Lung (tissue), 12 donors: ENCODE results near the gene TAGLN. TPM values are rescaled to one million over a fixed set of nuclear protein-coding genes. Genes with fewer than 3 reads are reported as not detected.
"Not testable (repeated sequence)": the region's sequence is repeated elsewhere in the genome, so short reads cannot be mapped to it uniquely, and the experiment has no call there.

Experiments used
- ATAC-seq: fragments of 200-7000 bp; cut with Tn5 transposase; one replicate; pipeline ENCODE4 v1.9.1; 2020; ENCODE audit warnings: moderate number of reproducible peaks; ENCODE audit not compliant: insufficient read depth, low FRiP score
- DNase-seq, 3 donors: peaks; one replicate each; pipeline ENCODE4 v3.0.0-alpha.2; 2013 to 2017
- H3K27ac ChIP-seq, 2 donors: one replicate each; pipeline ENCODE4 v1.5.1; 2013; ENCODE audit warnings: mild to moderate bottlenecking in 2 of 2, moderate library complexity in 2 of 2, control low read depth in 1 of 2, inconsistent platforms in 1 of 2, low read depth in 1 of 2, low read length in 1 of 2
- H3K27me3 ChIP-seq, 3 donors: one replicate each; pipeline ENCODE4 v1.5.1; 2013; ENCODE audit warnings: low read length in 2 of 3; ENCODE audit not compliant: control insufficient read depth in 3 of 3, insufficient read depth in 3 of 3
- H3K36me3 ChIP-seq, 4 donors: one replicate each; pipeline ENCODE4 v1.5.1; 2013; ENCODE audit warnings: low read length in 4 of 4, mild to moderate bottlenecking in 1 of 4, moderate library complexity in 1 of 4; ENCODE audit not compliant: control insufficient read depth in 4 of 4, insufficient read depth in 4 of 4
- H3K4me1 ChIP-seq, 5 donors: one replicate each; pipeline ENCODE4 v1.5.1; 2013; ENCODE audit warnings: low read length in 5 of 5, mild to moderate bottlenecking in 2 of 5, moderate library complexity in 1 of 5; ENCODE audit not compliant: control insufficient read depth in 5 of 5, insufficient read depth in 5 of 5
- H3K4me3 ChIP-seq: one replicate; pipeline ENCODE4 v1.5.1; 2013; ENCODE audit warnings: mild to moderate bottlenecking, control low read depth, moderate library complexity
- H3K9ac ChIP-seq, 2 donors: one replicate each; pipeline ENCODE4 v1.5.1; 2013; ENCODE audit warnings: low read length in 2 of 2, control low read depth in 1 of 2; ENCODE audit not compliant: insufficient read depth in 1 of 2
- H3K9me3 ChIP-seq, 4 donors: one replicate each; pipeline ENCODE4 v1.5.1; 2013; ENCODE audit warnings: low read length in 3 of 4, mild to moderate bottlenecking in 1 of 4, moderate library complexity in 1 of 4; ENCODE audit not compliant: control insufficient read depth in 4 of 4, insufficient read depth in 3 of 4
- CTCF ChIP-seq: IDR thresholded peaks from 2 replicates; pipeline ENCODE4 v1.5.1; 2012; ENCODE audit warnings: mild to moderate bottlenecking; ENCODE audit errors: control extremely low read depth, extremely low read depth
- WGBS, 2 donors: extraction: QIAGEN DNeasy Blood & Tissue Kit; methylation state at CpG; one replicate each; pipeline ENCODE4 v1.1.7; 2013; 5-methylcytosine and 5-hydroxymethylcytosine counted together
- polyA plus RNA-seq, 2 donors: library from polyadenylated mRNA; stranded (reverse); fragments of 200-250 nt; gene quantifications; one replicate each; pipeline ENCODE4 v1.2.1, GENCODE V29; 2013
- total RNA-seq, 2 donors: library from RNA; depleted of rRNA in 1 of 2; stranded (reverse); fragments of >200 nt in 1 of 2; gene quantifications; one replicate each; pipeline ENCODE4 v1.2.1, GENCODE V29; 2014 to 2021
- donor health status: control.
- donor health status: control.
- donor health status: Bipolar disorder and iron deficiency.
- donor health status: healthy.
- donor health status: DM: yes; HTN: yes; CAD: no.

The TAGLN gene
- total and polyA plus RNA-seq, 4 donors: 172 to 683 (median 519) TPM

DNA sequence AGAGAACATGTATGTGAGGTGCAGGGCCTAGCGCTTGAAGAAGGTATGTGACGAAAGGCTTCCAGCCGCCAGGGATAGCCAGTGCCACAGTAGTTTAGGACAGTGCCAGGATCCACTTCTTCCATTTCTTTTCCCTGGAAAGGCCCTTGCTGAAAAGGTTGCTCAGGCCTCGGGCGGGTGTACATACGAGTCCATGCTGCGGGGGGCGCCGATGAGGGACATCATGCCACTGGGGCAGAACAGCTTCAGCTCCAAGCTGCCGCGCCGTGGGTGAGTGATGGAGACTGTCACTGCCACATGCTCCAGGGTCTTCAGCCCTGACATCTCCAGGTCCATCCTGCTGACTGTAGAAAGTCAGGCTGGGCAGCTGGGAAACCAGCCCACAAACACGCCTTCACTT lies 9.5 kb downstream of the TAGLN start:
- not testable (repeated sequence) for H3K27ac ChIP-seq, H3K4me3 ChIP-seq, ATAC-seq, H3K9ac ChIP-seq, DNase-seq, H3K9me3 ChIP-seq, H3K27me3 ChIP-seq
- WGBS, 2 donors: 90 to 91% methylated on average over 9 of the region's 13 CpGs
- Histone ChIP-seq H3K36me3 (peaks cover 0 to 17% (median 3%) of the 10 kb centered on the region in 4 donors), H3K4me1 (peaks cover 0 to 13% (median 0%) of the 10 kb centered on the region in 5 donors)

GRCh38 chr11:117209351-117210125 lies 10.4 kb downstream of the TAGLN start:
- H3K27ac ChIP-seq, H3K9ac ChIP-seq, H3K4me3 ChIP-seq, H3K9me3 ChIP-seq, ATAC-seq, DNase-seq, H3K4me1 ChIP-seq, H3K27me3 ChIP-seq: not testable (repeated sequence)
- 90 to 93% methylated on average over 7 to 8 of the region's 8 CpGs for WGBS, 2 donors
- H3K36me3 ChIP-seq: peaks cover 0 to 15% (median 6%) of the 10 kb centered on the region in 4 donors

DNA sequence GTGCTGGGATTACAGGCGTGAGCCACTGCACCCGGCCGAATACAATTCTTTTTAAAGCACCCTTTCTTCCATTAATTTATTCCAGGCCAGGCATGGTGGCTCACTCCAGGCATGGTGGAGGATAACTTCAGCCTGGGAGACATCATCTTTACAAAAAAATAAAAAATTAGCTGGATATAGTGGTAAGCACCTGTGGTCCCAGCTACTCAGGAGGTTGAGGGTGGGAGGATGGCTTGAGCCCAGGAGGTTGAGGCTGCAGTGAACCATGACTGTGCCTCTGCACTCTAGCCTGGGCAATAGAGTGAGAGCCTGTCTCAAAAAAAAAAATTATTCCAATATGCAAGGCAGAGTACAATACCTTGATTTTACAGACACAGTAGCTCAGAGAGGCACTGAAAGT lies 11.4 kb downstream of the TAGLN start:
- Histone ChIP-seq H3K4me1 (no peaks in the 10 kb centered on the region), H3K27ac (no peak overlapping the region), H3K4me3 (no peak overlapping the region), H3K27me3 (no peaks in the 10 kb centered on the region), H3K9me3 (no peaks in the 10 kb centered on the region), H3K9ac (no peak overlapping the region), H3K36me3 (peaks cover 0 to 13% (median 9%) of the 10 kb centered on the region in 4 donors)
- no peak for DNase-seq
- WGBS, 2 donors: 98 to 100% methylated on average over 3 of the region's 3 CpGs
- TF ChIP-seq CTCF: no peak
- ATAC-seq: no peak

- Histone ChIP-seq H3K27me3 (no peaks in the 10 kb centered on the region), H3K27ac (no peak overlapping the region), H3K4me3 (no peak overlapping the region), H3K9me3 (no peaks in the 10 kb centered on the region), H3K4me1 (no peaks in the 10 kb centered on the region), H3K9ac (no peak overlapping the region), H3K36me3 (peaks cover 6 to 28% (median 18%) of the 10 kb centered on the region in 4 donors)
- DNase-seq (no peak), ATAC-seq (no peak)
- WGBS, 2 donors: 94 to 97% methylated on average over 11 of the region's 11 CpGs
- TF ChIP-seq CTCF: no peak
Observed at GRCh38 chr11:117212697-117213355, 13.7 kb downstream of the TAGLN start.
